Skin epidermis (tissue), 12 donors: ENCODE measurements around the gene ASTN1.
A peak's percentile ranks its signal among the peaks of the same experiment; 100 is the strongest.

Source experiments
- H3K27ac ChIP-seq, 21 experiments: fragments of 200-600 bp; sonication (generic) in 11 of 21; one replicate each; pipeline ENCODE4 v1.5.0; 2020; ENCODE audit warnings: mild to moderate bottlenecking in 3 of 21, inconsistent platforms in 2 of 21, moderate library complexity in 2 of 21
- H3K4me3 ChIP-seq, 7 experiments: fragments of 200-600 bp; sonication (generic) in 2 of 7; one replicate each; pipeline ENCODE4 v1.5.0; 2020; ENCODE audit warnings: inconsistent platforms in 2 of 7, mild to moderate bottlenecking in 2 of 7, moderate library complexity in 1 of 7

Gene ASTN1

GRCh38 chr1:177007437-177008161 is 156.9 kb downstream of the ASTN1 start:
- H3K27ac ChIP-seq = no peak overlapping the region
- no peak overlapping the region for H3K4me3 ChIP-seq

GRCh38 chr1:177002891-177003290 is 161.6 kb downstream of the ASTN1 start:
- Histone ChIP-seq H3K27ac (no peak overlapping the region), H3K4me3 (no peak overlapping the region)

GRCh38 chr1:177001556-177001955 is 163.0 kb downstream of the ASTN1 start:
- Histone ChIP-seq H3K4me3 (no peak overlapping the region), H3K27ac (no peak overlapping the region)

GRCh38 chr1:176998183-176998795 is 166.2 kb downstream of the ASTN1 start:
- Histone ChIP-seq H3K4me3 (no peak overlapping the region), H3K27ac (no peak overlapping the region)

- no peak overlapping the region for H3K27ac ChIP-seq
These were observed 167.9 kb downstream of the ASTN1 start for GRCh38 chr1:176996456-176997090.

GRCh38 chr1:176994931-176995596 is 169.4 kb downstream of the ASTN1 start:
- H3K27ac ChIP-seq = no peak overlapping the region

More at GRCh38 chr1:176996456-176997090, 167.9 kb downstream of the ASTN1 start:
- H3K4me3 ChIP-seq = no peak overlapping the region

GRCh38 chr1:176993587-176993986 is 170.9 kb downstream of the ASTN1 start:
- H3K4me3 ChIP-seq = no peak overlapping the region

More at GRCh38 chr1:176994931-176995596, 169.4 kb downstream of the ASTN1 start:
- no peak overlapping the region for H3K4me3 ChIP-seq

GRCh38 chr1:176989754-176990153 is 174.8 kb downstream of the ASTN1 start:
- Histone ChIP-seq H3K27ac (peak overlapping the region in 1 of 21 experiments; percentile 3), H3K4me3 (no peak overlapping the region)

More at GRCh38 chr1:176993587-176993986, 170.9 kb downstream of the ASTN1 start:
- H3K27ac ChIP-seq = no peak overlapping the region

GRCh38 chr1:176989023-176989422 is 175.5 kb downstream of the ASTN1 start:
- Histone ChIP-seq H3K4me3 (no peak overlapping the region), H3K27ac (no peak overlapping the region)

GRCh38 chr1:176987016-176987415 is 177.5 kb downstream of the ASTN1 start:
- H3K27ac ChIP-seq = no peak overlapping the region
- H3K4me3 ChIP-seq = no peak overlapping the region

- H3K4me3 ChIP-seq = no peak overlapping the region
- no peak overlapping the region for H3K27ac ChIP-seq
These were observed 180.8 kb downstream of the ASTN1 start for GRCh38 chr1:176983731-176984130.

GRCh38 chr1:176976771-176977170 is 187.7 kb downstream of the ASTN1 start:
- Histone ChIP-seq H3K4me3 (no peak overlapping the region), H3K27ac (no peak overlapping the region)

GRCh38 chr1:176976225-176976624 is 188.3 kb downstream of the ASTN1 start:
- no peak overlapping the region for H3K4me3 ChIP-seq
- no peak overlapping the region for H3K27ac ChIP-seq

- no peak overlapping the region for H3K4me3 ChIP-seq
These were observed 199.8 kb downstream of the ASTN1 start for GRCh38 chr1:176964687-176965086.

GRCh38 chr1:176963181-176963580 is 201.3 kb downstream of the ASTN1 start:
- H3K27ac ChIP-seq = no peak overlapping the region
- H3K4me3 ChIP-seq = no peak overlapping the region

More at GRCh38 chr1:176964687-176965086, 199.8 kb downstream of the ASTN1 start:
- no peak overlapping the region for H3K27ac ChIP-seq

GRCh38 chr1:176961678-176962077 is 202.8 kb downstream of the ASTN1 start:
- H3K4me3 ChIP-seq = no peak overlapping the region
- no peak overlapping the region for H3K27ac ChIP-seq

- H3K4me3 ChIP-seq = no peak overlapping the region
- no peak overlapping the region for H3K27ac ChIP-seq
These were observed 205.2 kb downstream of the ASTN1 start for GRCh38 chr1:176959191-176959820.

- Histone ChIP-seq H3K4me3 (no peak overlapping the region), H3K27ac (no peak overlapping the region)
These were observed 206.9 kb downstream of the ASTN1 start for GRCh38 chr1:176957603-176958002.

GRCh38 chr1:176954242-176954641 is 210.3 kb downstream of the ASTN1 start:
- Histone ChIP-seq H3K27ac (no peak overlapping the region), H3K4me3 (no peak overlapping the region)
